Duodenal mucosa (tissue), 2 donors: ENCODE results near the gene MYPN.
"Not testable (repeated sequence)": the region's sequence is repeated elsewhere in the genome, so short reads cannot be mapped to it uniquely, and the experiment has no call there.

Experiments
- H3K27ac ChIP-seq: one replicate; pipeline ENCODE4 v1.7.0; 2013; ENCODE audit warnings: low read depth, low read length
- H3K27me3 ChIP-seq, 2 donors: one replicate each; pipeline ENCODE4 v1.7.0; 2013; ENCODE audit warnings: low read length in 2 of 2, control low read depth in 1 of 2; ENCODE audit not compliant: insufficient read depth in 2 of 2, control insufficient read depth in 1 of 2
- H3K36me3 ChIP-seq, 2 donors: one replicate each; pipeline ENCODE4 v1.7.0; 2013; ENCODE audit warnings: low read length in 2 of 2, control low read depth in 1 of 2; ENCODE audit not compliant: insufficient read depth in 2 of 2, control insufficient read depth in 1 of 2
- H3K4me1 ChIP-seq, 2 donors: one replicate each; pipeline ENCODE4 v1.7.0; 2013; ENCODE audit warnings: low read length in 2 of 2, control low read depth in 1 of 2; ENCODE audit not compliant: insufficient read depth in 2 of 2, control insufficient read depth in 1 of 2
- H3K4me3 ChIP-seq, 2 donors: one replicate each; pipeline ENCODE4 v1.7.0; 2013; ENCODE audit warnings: low read length in 2 of 2, low read depth in 1 of 2
- H3K9ac ChIP-seq, 2 donors: one replicate each; pipeline ENCODE4 v1.7.0; 2013; ENCODE audit warnings: low read length in 2 of 2, low read depth in 1 of 2
- H3K9me3 ChIP-seq, 2 donors: one replicate each; pipeline ENCODE4 v1.7.0; 2013; ENCODE audit warnings: low read length in 2 of 2, control low read depth in 1 of 2; ENCODE audit not compliant: control insufficient read depth in 1 of 2

Gene MYPN

GRCh38 chr10:68235581-68235980 lies 126.3 kb downstream of the MYPN start:
- no peak overlapping the region for H3K9ac ChIP-seq

GRCh38 chr10:68237173-68237572 lies 127.9 kb downstream of the MYPN start:
- H3K4me3 ChIP-seq, result no peak overlapping the region
- no peaks in the 10 kb centered on the region for H3K4me1 ChIP-seq
- no peaks in the 10 kb centered on the region for H3K36me3 ChIP-seq
- H3K27ac ChIP-seq, result no peak overlapping the region
- no peak overlapping the region for H3K9ac ChIP-seq
- no peaks in the 10 kb centered on the region for H3K9me3 ChIP-seq
- peaks cover 0 to 2% of the 10 kb centered on the region in 2 donors for H3K27me3 ChIP-seq

More at GRCh38 chr10:68235581-68235980, 126.3 kb downstream of the MYPN start:
- no peak overlapping the region for H3K4me3 ChIP-seq
- no peaks in the 10 kb centered on the region for H3K9me3 ChIP-seq
- no peaks in the 10 kb centered on the region for H3K36me3 ChIP-seq
- no peak overlapping the region for H3K27ac ChIP-seq
- peaks cover 0 to 8% of the 10 kb centered on the region in 2 donors for H3K27me3 ChIP-seq
- peaks cover 4 to 6% of the 10 kb centered on the region in 2 donors for H3K4me1 ChIP-seq

- H3K36me3 ChIP-seq, result no peaks in the 10 kb centered on the region
- H3K9me3 ChIP-seq, result no peaks in the 10 kb centered on the region
- H3K4me3 ChIP-seq, result no peak overlapping the region
- no peaks in the 10 kb centered on the region for H3K4me1 ChIP-seq
- no peak overlapping the region for H3K9ac ChIP-seq
- H3K27ac ChIP-seq, result no peak overlapping the region
- no peaks in the 10 kb centered on the region for H3K27me3 ChIP-seq
Measured at GRCh38 chr10:68238371-68238770, 129.1 kb downstream of the MYPN start.

- H3K27me3 ChIP-seq, result no peaks in the 10 kb centered on the region
- no peaks in the 10 kb centered on the region for H3K4me1 ChIP-seq
- H3K9me3 ChIP-seq, result no peaks in the 10 kb centered on the region
- no peak overlapping the region for H3K27ac ChIP-seq
- H3K36me3 ChIP-seq, result no peaks in the 10 kb centered on the region
- H3K4me3 ChIP-seq, result no peak overlapping the region
- no peak overlapping the region for H3K9ac ChIP-seq
Measured at GRCh38 chr10:68239069-68239468, 129.8 kb downstream of the MYPN start.

GRCh38 chr10:68239596-68240150 lies 130.4 kb downstream of the MYPN start:
- Histone ChIP-seq H3K36me3 (no peaks in the 10 kb centered on the region), H3K4me1 (no peaks in the 10 kb centered on the region), H3K4me3 (no peak overlapping the region), H3K27ac (no peak overlapping the region), H3K9ac (no peak overlapping the region), H3K27me3 (no peaks in the 10 kb centered on the region), H3K9me3 (no peaks in the 10 kb centered on the region)

GRCh38 chr10:68242051-68242450 lies 132.8 kb downstream of the MYPN start:
- no peaks in the 10 kb centered on the region for H3K36me3 ChIP-seq
- no peaks in the 10 kb centered on the region for H3K27me3 ChIP-seq
- no peak overlapping the region for H3K9ac ChIP-seq
- no peak overlapping the region for H3K4me3 ChIP-seq
- no peaks in the 10 kb centered on the region for H3K4me1 ChIP-seq
- H3K27ac ChIP-seq, result no peak overlapping the region
- no peaks in the 10 kb centered on the region for H3K9me3 ChIP-seq

GRCh38 chr10:68246397-68246796 lies 137.1 kb downstream of the MYPN start:
- H3K4me1 ChIP-seq, H3K27me3 ChIP-seq, H3K9me3 ChIP-seq, H3K36me3 ChIP-seq, H3K4me3 ChIP-seq, H3K9ac ChIP-seq, H3K27ac ChIP-seq: not testable (repeated sequence)

GRCh38 chr10:68247931-68248330 lies 138.6 kb downstream of the MYPN start:
- H3K27me3 ChIP-seq, result no peaks in the 10 kb centered on the region
- no peaks in the 10 kb centered on the region for H3K4me1 ChIP-seq
- no peaks in the 10 kb centered on the region for H3K36me3 ChIP-seq
- H3K9me3 ChIP-seq, result no peaks in the 10 kb centered on the region
- H3K4me3 ChIP-seq, result no peak overlapping the region
- no peak overlapping the region for H3K9ac ChIP-seq
- no peak overlapping the region for H3K27ac ChIP-seq

- no peaks in the 10 kb centered on the region for H3K4me1 ChIP-seq
- H3K36me3 ChIP-seq, result no peaks in the 10 kb centered on the region
- no peak overlapping the region for H3K9ac ChIP-seq
- no peaks in the 10 kb centered on the region for H3K9me3 ChIP-seq
- H3K27ac ChIP-seq, result no peak overlapping the region
- H3K4me3 ChIP-seq, result no peak overlapping the region
- H3K27me3 ChIP-seq, result no peaks in the 10 kb centered on the region
Measured at GRCh38 chr10:68249297-68249696, 140.0 kb downstream of the MYPN start.

- Histone ChIP-seq H3K36me3 (no peaks in the 10 kb centered on the region), H3K27me3 (no peaks in the 10 kb centered on the region), H3K9me3 (no peaks in the 10 kb centered on the region), H3K9ac (no peak overlapping the region), H3K27ac (no peak overlapping the region), H3K4me1 (no peaks in the 10 kb centered on the region), H3K4me3 (no peak overlapping the region)
Measured at GRCh38 chr10:68251151-68251550, 141.9 kb downstream of the MYPN start.
